NCI-H2196 (cell line): ENCODE data around the gene GPR6.

Experiments
- DNase-seq: peaks from one replicate; lab custom pipeline; 2025; ENCODE audit not compliant: unreplicated experiment; lab: John Stamatoyannopoulos, UW

GPR6 gene

DNA sequence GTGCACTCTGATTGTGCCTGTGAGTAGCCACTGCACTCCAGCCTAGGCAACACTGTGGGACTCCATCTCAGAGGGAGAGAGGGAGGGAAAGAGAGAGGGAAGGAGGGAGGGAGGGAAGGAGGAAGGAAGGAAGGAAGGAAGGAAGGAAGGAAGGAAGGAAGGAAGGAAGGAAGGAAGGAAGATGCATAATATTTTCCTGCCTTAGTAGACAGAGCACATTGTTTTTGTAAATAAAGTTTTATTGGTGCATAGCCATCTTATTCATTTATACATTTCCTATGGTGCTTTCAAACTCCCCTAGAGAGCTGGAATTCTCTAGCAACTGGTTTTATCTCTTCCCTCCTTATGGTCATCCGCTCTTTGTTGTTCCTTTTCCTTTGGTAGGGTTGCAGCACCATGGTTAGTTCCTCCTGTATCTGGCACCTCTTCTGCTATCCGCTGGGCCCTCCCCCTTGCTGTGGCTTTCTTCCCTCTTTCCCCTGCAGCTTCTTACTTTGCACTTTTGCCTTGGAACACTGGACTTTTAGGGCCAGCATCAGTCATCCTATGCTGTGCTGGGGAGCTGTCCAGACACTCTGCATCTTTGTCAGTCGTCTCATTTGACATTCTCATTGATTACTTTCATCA lies 20.2 kb downstream of the GPR6 start:
- no peak for DNase-seq

DNA sequence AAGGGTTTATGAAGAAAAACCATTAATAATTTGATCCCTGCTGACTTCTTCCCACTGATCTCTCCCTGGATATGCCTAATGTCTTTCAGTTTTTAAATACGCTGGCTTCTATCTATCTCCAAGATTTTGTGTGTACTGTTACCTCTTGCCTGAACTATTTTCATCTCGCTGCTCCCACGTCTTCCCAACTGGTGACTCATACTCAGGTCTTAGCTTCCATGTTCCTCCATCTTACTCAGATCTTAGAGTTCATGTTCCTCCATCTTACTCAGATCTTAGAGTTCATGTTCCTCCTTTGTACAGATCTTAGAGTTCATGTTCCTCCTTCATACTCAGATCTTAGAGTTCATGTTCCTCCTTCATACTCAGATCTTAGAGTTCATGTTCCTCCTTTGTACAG lies 21.6 kb downstream of the GPR6 start:
- DNase-seq, result no peak

DNA sequence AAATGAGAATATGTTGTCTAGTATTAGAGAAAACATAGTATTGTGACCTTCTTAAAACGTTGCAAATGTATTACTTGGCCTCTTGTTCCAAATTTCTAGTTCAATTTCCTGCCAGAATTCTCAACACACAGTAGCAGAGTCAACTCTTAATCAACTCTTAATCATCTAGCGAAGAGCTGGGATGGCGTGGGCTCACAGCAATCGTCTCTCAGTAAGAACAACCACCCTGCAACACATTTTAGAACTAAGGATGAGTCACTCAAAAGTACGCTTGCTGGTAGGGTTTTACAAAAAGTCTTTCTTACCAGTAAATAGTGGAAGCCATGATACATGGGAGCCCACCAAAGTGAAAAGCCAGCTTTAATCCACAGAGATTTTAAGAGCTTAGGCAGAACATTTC lies 24.6 kb downstream of the GPR6 start:
- DNase-seq, result no peak

DNA sequence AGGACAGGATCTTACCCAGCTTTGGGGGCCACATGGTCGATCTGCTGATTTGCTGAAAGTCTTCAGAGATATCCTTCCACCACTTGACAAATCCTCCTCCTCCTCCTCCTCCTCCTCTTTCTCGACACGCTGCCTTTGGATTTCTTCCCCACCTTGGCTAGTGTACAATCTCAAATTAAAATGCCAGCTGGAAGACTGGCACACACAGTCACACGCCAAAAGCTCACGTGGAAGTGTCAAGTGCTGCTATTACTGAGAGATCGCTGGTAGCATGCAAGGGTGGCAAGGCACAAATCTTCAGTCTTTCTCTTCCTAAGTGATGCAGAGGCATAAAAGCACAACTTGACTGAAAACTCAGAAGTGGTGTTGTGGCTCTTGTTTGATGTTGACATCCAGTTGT lies 35.3 kb downstream of the GPR6 start:
- DNase-seq, result no peak

DNA sequence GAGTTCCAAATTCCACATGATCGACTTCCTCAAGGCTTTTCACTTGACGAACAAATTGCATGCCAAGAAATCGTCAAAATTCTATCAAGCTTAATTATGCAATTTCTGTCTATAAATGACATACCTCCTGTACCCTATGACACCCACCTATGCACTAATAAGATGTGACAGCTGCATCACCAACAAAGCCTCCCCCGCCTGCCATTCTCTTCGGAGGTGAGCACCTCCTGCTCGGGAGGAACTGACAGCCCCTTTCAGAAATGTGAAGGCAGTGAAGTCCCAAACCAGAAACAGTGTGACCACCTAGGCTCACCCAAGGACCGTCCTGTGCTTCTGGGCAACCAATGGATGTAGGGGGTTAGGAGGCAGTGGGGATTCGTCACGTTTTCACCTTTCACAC lies 37.1 kb downstream of the GPR6 start:
- DNase-seq, result no peak

DNA sequence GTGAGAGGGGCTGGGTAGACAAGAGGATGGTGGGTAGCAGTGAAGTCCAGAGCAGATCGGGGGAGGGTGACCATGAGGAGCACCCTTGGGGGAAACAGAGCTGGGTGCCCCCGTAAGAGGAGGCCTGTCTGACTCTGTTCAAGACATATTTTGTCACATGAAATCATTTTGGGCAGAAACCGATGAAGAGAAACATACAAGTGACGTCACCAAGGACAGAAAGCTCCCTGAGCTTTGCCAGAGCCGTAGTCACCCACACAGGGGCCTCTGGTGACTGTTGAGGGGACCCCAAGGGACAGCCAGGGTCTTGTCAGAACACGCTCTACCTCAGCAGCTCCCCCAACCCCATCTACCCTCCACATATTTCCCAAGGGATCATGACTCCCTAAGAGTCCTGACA lies 39.2 kb downstream of the GPR6 start:
- no peak for DNase-seq

DNA sequence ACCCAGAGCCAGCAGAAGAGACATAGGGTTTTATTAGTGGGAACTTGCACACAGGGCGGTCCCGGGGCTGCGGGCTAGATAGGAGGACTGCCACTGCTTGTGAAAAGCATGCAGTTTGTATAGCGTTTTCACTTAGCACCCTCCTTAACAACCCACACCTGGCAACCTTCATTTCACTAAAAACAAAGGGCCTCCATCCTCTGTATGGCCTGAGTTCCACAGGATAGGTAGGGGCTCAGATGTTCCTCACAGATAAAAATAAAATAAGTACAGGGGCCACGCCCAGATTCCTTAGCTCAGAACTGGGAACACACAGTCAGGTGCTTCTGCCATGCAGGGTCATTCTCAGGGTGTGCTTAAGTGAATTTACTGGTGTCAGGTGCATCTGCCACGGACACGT lies 39.8 kb downstream of the GPR6 start:
- no peak for DNase-seq

DNA sequence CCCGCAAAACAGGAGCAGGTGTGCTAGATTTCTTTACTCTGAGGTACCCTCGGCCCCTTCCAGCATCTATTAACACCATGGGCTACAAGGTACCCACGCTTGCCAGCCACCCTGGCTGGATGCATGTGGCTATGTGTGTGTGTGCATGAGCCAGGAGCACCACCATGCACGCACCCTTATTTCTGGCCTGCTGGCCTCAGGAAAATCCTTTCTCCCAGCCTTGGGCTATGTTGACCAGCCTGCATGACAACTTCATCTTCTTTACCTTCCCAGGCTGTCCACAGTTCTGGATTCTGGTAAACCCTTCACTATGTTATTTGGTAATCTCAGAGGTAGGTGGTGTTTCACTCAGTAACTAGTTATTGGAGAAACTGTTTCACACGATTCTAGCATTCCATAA lies 40.4 kb downstream of the GPR6 start:
- no peak for DNase-seq

DNA sequence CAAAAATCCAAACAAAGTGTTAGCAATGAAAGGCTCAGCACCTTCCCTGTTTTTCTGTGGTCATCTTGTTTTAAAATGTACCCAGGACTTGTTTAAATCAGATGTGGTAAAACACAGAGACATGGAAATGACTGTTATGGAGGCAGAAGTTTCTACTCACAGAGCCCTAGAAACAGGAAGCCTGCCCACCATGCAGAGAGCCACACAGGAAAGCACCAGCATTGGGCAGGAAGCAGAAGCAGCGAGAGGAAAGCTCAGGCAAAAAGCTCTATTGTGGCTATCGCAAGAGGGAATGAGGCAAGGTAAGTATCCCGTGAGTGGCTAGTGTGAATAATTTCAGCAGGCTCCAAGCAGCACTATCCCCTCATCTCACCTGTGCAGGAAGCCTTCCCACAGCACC lies 42.8 kb downstream of the GPR6 start:
- no peak for DNase-seq

DNA sequence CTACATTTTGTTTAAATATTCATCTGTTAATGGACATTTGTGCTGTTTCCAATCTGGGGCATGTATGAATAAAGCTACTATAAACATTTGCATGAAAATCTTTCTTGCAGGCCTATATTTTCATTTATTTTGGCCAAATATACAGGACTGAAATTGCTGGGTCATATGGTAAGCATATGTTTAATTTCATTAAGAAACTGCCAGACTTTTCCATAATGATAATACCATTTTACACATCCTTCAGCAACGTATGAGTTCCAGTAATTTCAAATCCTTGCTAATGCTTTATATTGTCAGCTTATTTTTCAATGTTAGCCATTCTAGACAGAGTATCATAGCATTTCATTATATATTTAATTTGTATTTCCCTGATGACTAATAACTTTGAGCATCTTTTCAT lies 51.0 kb downstream of the GPR6 start:
- DNase-seq, result no peak
